Large intestine (tissue), 12 donors: ENCODE data around the gene MEP1B. TPM values are rescaled to one million over a fixed set of nuclear protein-coding genes. Genes with fewer than 3 reads are reported as not detected.
A peak's percentile ranks its signal among the peaks of the same experiment; 100 is the strongest.
"Not testable (repeated sequence)": the region's sequence is repeated elsewhere in the genome, so short reads cannot be mapped to it uniquely, and the experiment has no call there.

Experiments
- DNase-seq, 2 donors: peaks; one replicate each; pipeline versions ENCODE4 v3.0.0 to v3.0.0-alpha.2; 2013
- H3K27ac ChIP-seq: one replicate; pipeline ENCODE4 v1.5.1; 2013; ENCODE audit warnings: low read length
- H3K27me3 ChIP-seq: 2 replicates; pipeline ENCODE4 v1.6.1; 2013; ENCODE audit warnings: low read length; ENCODE audit not compliant: control insufficient read depth, insufficient read depth
- H3K36me3 ChIP-seq: 2 replicates; pipeline ENCODE4 v1.6.1; 2013; ENCODE audit warnings: low read length; ENCODE audit not compliant: control insufficient read depth, insufficient read depth
- H3K4me1 ChIP-seq: one replicate; pipeline ENCODE4 v1.6.1; 2013; ENCODE audit warnings: low read length; ENCODE audit not compliant: control insufficient read depth, insufficient read depth
- H3K4me3 ChIP-seq: one replicate; pipeline ENCODE4 v1.5.1; 2013; ENCODE audit warnings: low read length
- H3K9me3 ChIP-seq: one replicate; pipeline ENCODE4 v1.6.1; 2013; ENCODE audit warnings: mild to moderate bottlenecking, low read depth, low read length, moderate library complexity; ENCODE audit not compliant: control insufficient read depth
- WGBS: methylation state at CpG from one replicate; pipeline ENCODE4 v1.1.5; 2013; ENCODE audit warnings: low lambda C conversion rate; ENCODE audit not compliant: insufficient coverage; 5-methylcytosine and 5-hydroxymethylcytosine counted together
- long read RNA-seq, 11 donors: transcript quantifications; one replicate each; lab custom pipeline, GENCODE V29; 2026
- polyA plus RNA-seq: library from polyadenylated mRNA; unstranded; fragments of 120-200 nt; gene quantifications from one replicate; pipeline ENCODE4 v1.2.1, GENCODE V29; 2013

MEP1B gene
- polyA plus RNA-seq: 0.45 TPM
- long read RNA-seq, donor 1: 0 reads
- long read RNA-seq, donor 2: 0 reads
- long read RNA-seq, donor 3: 0 reads
- long read RNA-seq, donor 4: 0 reads
- long read RNA-seq, donor 5: 0 reads
- long read RNA-seq, donor 6: 0 reads
- long read RNA-seq, donor 7: 0 reads
- long read RNA-seq, donor 8: 0 reads
- long read RNA-seq, donor 9: 0 reads
- long read RNA-seq, donor 10: 0 reads
- long read RNA-seq, donor 11: 0 reads

GRCh38 chr18:32189790-32190189 is at the start of gene MEP1B:
TSS of gene MEP1B (plus strand) at chr18:32190039. CDS start at chr18:32190071, 32 bp downstream.
- no peaks in the 10 kb centered on the region for H3K4me1 ChIP-seq
- H3K9me3 ChIP-seq: no peaks in the 10 kb centered on the region
- DNase-seq: peak in 1 of 2 donors; percentile 50
- no peak within 1 kb of the TSS for H3K4me3 ChIP-seq
- H3K27me3 ChIP-seq: no peaks in the 10 kb centered on the region
- no peaks in the 10 kb centered on the region for H3K36me3 ChIP-seq
- no peak within 1 kb of the TSS for H3K27ac ChIP-seq
- 43% methylated on average over 1 of the region's 2 CpGs for WGBS

GRCh38 chr18:32148185-32148870 is 41.5 kb upstream of the MEP1B start:
- no peak for DNase-seq
- Histone ChIP-seq H3K4me1 (no peaks in the 10 kb centered on the region), H3K4me3 (no peak overlapping the region), H3K36me3 (no peaks in the 10 kb centered on the region), H3K27ac (no peak overlapping the region), H3K9me3 (no peaks in the 10 kb centered on the region), H3K27me3 (no peaks in the 10 kb centered on the region)
- WGBS: 53% methylated on average over 2 of the region's 2 CpGs

- DNase-seq: no peak
- Histone ChIP-seq H3K4me1 (no peaks in the 10 kb centered on the region), H3K36me3 (no peaks in the 10 kb centered on the region), H3K27ac (no peak overlapping the region), H3K4me3 (no peak overlapping the region), H3K27me3 (no peaks in the 10 kb centered on the region), H3K9me3 (no peaks in the 10 kb centered on the region)
- WGBS: 100% methylated on average over 1 of the region's 5 CpGs
These were observed 37.0 kb upstream of the MEP1B start for GRCh38 chr18:32152705-32153448.

- Histone ChIP-seq H3K4me1 (peaks cover 18% of the 10 kb centered on the region), H3K36me3 (no peaks in the 10 kb centered on the region), H3K9me3 (no peaks in the 10 kb centered on the region), H3K27ac (no peak overlapping the region), H3K4me3 (no peak overlapping the region), H3K27me3 (no peaks in the 10 kb centered on the region)
- no peak for DNase-seq
These were observed 33.0 kb upstream of the MEP1B start for GRCh38 chr18:32156855-32157254.

GRCh38 chr18:32157580-32157979 is 32.3 kb upstream of the MEP1B start:
- H3K27me3 ChIP-seq: no peaks in the 10 kb centered on the region
- no peak for DNase-seq
- 78% methylated on average over 2 of the region's 5 CpGs for WGBS
- no peaks in the 10 kb centered on the region for H3K9me3 ChIP-seq
- H3K27ac ChIP-seq: no peak overlapping the region
- H3K4me3 ChIP-seq: no peak overlapping the region
- H3K36me3 ChIP-seq: no peaks in the 10 kb centered on the region
- peaks cover 18% of the 10 kb centered on the region for H3K4me1 ChIP-seq

GRCh38 chr18:32158108-32158624 is 31.7 kb upstream of the MEP1B start:
- H3K4me3 ChIP-seq: peak overlapping the region; percentile 14
- H3K4me1 ChIP-seq: peaks cover 18% of the 10 kb centered on the region
- WGBS: 0% methylated on average over 2 of the region's 22 CpGs
- no peaks in the 10 kb centered on the region for H3K36me3 ChIP-seq
- H3K27ac ChIP-seq: peak overlapping the region; percentile 48
- DNase-seq: peak; percentile 89 to 93
- H3K9me3 ChIP-seq: no peaks in the 10 kb centered on the region
- no peaks in the 10 kb centered on the region for H3K27me3 ChIP-seq

GRCh38 chr18:32158631-32159030 is 31.2 kb upstream of the MEP1B start:
- peak overlapping the region; percentile 48 for H3K27ac ChIP-seq
- not testable (repeated sequence) for H3K27me3 ChIP-seq, H3K9me3 ChIP-seq, H3K36me3 ChIP-seq, H3K4me3 ChIP-seq
- DNase-seq: peak in 1 of 2 donors; percentile 10
- WGBS: no CpG with 5 or more reads among the region's 9 CpGs
- peaks cover 18% of the 10 kb centered on the region for H3K4me1 ChIP-seq

GRCh38 chr18:32160547-32160946 is 29.3 kb upstream of the MEP1B start:
- peak overlapping the region; percentile 61 for H3K27ac ChIP-seq
- peak; percentile 92 to 96 for DNase-seq
- no peaks in the 10 kb centered on the region for H3K9me3 ChIP-seq
- H3K4me1 ChIP-seq: peaks cover 18% of the 10 kb centered on the region
- no peak overlapping the region for H3K4me3 ChIP-seq
- 40% methylated on average over 1 of the region's 2 CpGs for WGBS
- H3K36me3 ChIP-seq: no peaks in the 10 kb centered on the region
- no peaks in the 10 kb centered on the region for H3K27me3 ChIP-seq

- Histone ChIP-seq H3K36me3 (no peaks in the 10 kb centered on the region), H3K27ac (no peak overlapping the region), H3K27me3 (no peaks in the 10 kb centered on the region), H3K9me3 (no peaks in the 10 kb centered on the region), H3K4me3 (no peak overlapping the region), H3K4me1 (no peaks in the 10 kb centered on the region)
- 73% methylated on average over 2 of the region's 3 CpGs for WGBS
- DNase-seq: no peak
These were observed 21.7 kb upstream of the MEP1B start for GRCh38 chr18:32167980-32168730.

- H3K27ac ChIP-seq: no peak overlapping the region
- no peaks in the 10 kb centered on the region for H3K27me3 ChIP-seq
- H3K9me3 ChIP-seq: peaks cover 3% of the 10 kb centered on the region
- H3K36me3 ChIP-seq: no peaks in the 10 kb centered on the region
- H3K4me1 ChIP-seq: no peaks in the 10 kb centered on the region
- 90% methylated on average over 1 of the region's 3 CpGs for WGBS
- H3K4me3 ChIP-seq: no peak overlapping the region
- DNase-seq: no peak
These were observed 16.2 kb upstream of the MEP1B start for GRCh38 chr18:32173654-32174053.
